Upper lobe of left lung (tissue), 4 donors: ENCODE results near the gene CSH2.
"Not testable (repeated sequence)": the region's sequence is repeated elsewhere in the genome, so short reads cannot be mapped to it uniquely, and the experiment has no call there.

Experiments used
- CTCF ChIP-seq, 6 experiments: fragments of 450-650 bp in 4 of 6; fragments of 200-600 bp in 2 of 6; sonication (generic) in 2 of 6; IDR thresholded peaks; one replicate each; pipeline ENCODE4 v1.5.1; 2016 to 2019; ENCODE audit warnings: antibody characterized with exemption in 6 of 6
- EP300 ChIP-seq, 4 donors: sonication (generic); formaldehyde crosslinking; IDR thresholded peaks; one replicate each; pipeline ENCODE4 v1.5.1; 2017; ENCODE audit warnings: antibody characterized with exemption in 4 of 4, control low read depth in 2 of 4
- POLR2A ChIP-seq, 4 donors: fragments of 450-650 bp; IDR thresholded peaks; one replicate each; pipeline ENCODE4 v1.5.1; 2016 to 2017; ENCODE audit warnings: antibody characterized with exemption in 4 of 4, mild to moderate bottlenecking in 2 of 4
- POLR2AphosphoS5 ChIP-seq, 2 donors: sonication (generic); formaldehyde crosslinking; IDR thresholded peaks; one replicate each; pipeline ENCODE4 v1.5.1; 2017; ENCODE audit warnings: antibody characterized with exemption in 2 of 2

GRCh38 chr17:63873577-63873976, at the start of gene CSH2:
- TF ChIP-seq CTCF, POLR2A, POLR2AphosphoS5, EP300 (IDR thresholded peaks at IDR 0.05): not testable (repeated sequence)
